K562 (cell line): ENCODE measurements around the gene SEPTIN12. TPM values are rescaled to one million over a fixed set of nuclear protein-coding genes. Genes with fewer than 3 reads are reported as not detected.

Experiments
- ATAC-seq: fragments of 200-7000 bp; cut with Tn5 transposase; 3 replicates; pipeline ENCODE4 v1.9.1; 2020; ENCODE audit warnings: moderate library complexity
- BruUV-seq: library from RNA; stranded (reverse); fragments of 400-500 nt; replicated peaks from 2 replicates; lab custom pipeline; 2021; lab: Mats Ljungman, UMichigan
- CTCF ChIA-PET: fragments of 300-600 bp; formaldehyde crosslinking; extraction: SDS; loops from one replicate; lab custom pipeline; 2021; ENCODE audit warnings: low intra/inter-chr PET ratio; lab: Yijun Ruan, JAX
- POLR2A ChIA-PET: fragments of 300-600, 350-650 bp; sonication (Branson Sonifier 250); formaldehyde crosslinking; extraction: SDS; loops from one replicate; lab custom pipeline; 2021; ENCODE audit warnings: antibody characterized with exemption, inconsistent platforms; lab: Yijun Ruan, JAX
- DNase-seq, 4 experiments: peaks; one replicate each; pipeline versions ENCODE4 v3.0.0 to v3.0.0-alpha.2; 2011 to 2018; ENCODE audit warnings: low spot score in 3 of 4, mixed read lengths in 3 of 4; ENCODE audit errors: extremely low read depth in 1 of 4
- FAIRE-seq: peaks from 2 replicates; lab custom pipeline; 2011; peaks lifted over from hg19 to GRCh38; lab: Jason Lieb, UNC
- H2AFZ ChIP-seq: 2 replicates; pipeline ENCODE4 v1.6.0; 2011; ENCODE audit warnings: low read depth, low read length, control low read depth, inconsistent platforms
- H3K27ac ChIP-seq: fragments of 200-600 bp; 3 replicates; pipeline ENCODE4 v1.8.0; 2011; ENCODE audit warnings: low read depth, mild to moderate bottlenecking, control low read depth, inconsistent platforms, low read length, moderate library complexity, mixed read lengths; ENCODE audit errors: extremely low read depth
- H3K27me3 ChIP-seq, 2 experiments: fragments of 300-600 bp in 1 of 2; 2 replicates in 1 of 2; 3 replicates in 1 of 2; pipeline versions ENCODE4 v1.6.0 to v1.8.0; 2011; ENCODE audit warnings: inconsistent platforms in 2 of 2, low read length in 2 of 2, mild to moderate bottlenecking in 1 of 2, mixed read lengths in 1 of 2, moderate library complexity in 1 of 2; ENCODE audit not compliant: control insufficient read depth in 2 of 2, insufficient read depth in 2 of 2
- H3K36me3 ChIP-seq: fragments of 300-600 bp; 3 replicates; pipeline ENCODE4 v1.8.0; 2011; ENCODE audit warnings: mild to moderate bottlenecking, low read length, inconsistent platforms; ENCODE audit not compliant: control insufficient read depth, insufficient read depth
- H3K4me1 ChIP-seq, 2 experiments: fragments of 200-600 bp in 1 of 2; replicated peaks in 1 of 2; 2 replicates in 1 of 2; 3 replicates in 1 of 2; pipeline versions ENCODE4 v1.5.1 to v1.8.0; 2011; ENCODE audit warnings: inconsistent platforms in 2 of 2, low read length in 2 of 2, mild to moderate bottlenecking in 1 of 2, mixed read lengths in 1 of 2, moderate library complexity in 1 of 2; ENCODE audit not compliant: control insufficient read depth in 2 of 2, insufficient read depth in 2 of 2
- H3K4me2 ChIP-seq: 2 replicates; pipeline ENCODE4 v1.6.1; 2011; ENCODE audit warnings: low read length, control low read depth, inconsistent platforms, mixed read lengths; ENCODE audit not compliant: insufficient read depth
- H3K4me3 ChIP-seq: fragments of 200-600 bp; sonication (generic), shearing (Covaris generic); 2 replicates; pipeline ENCODE4 v1.5.1; 2016; ENCODE audit warnings: control low read depth, inconsistent platforms
- H3K79me2 ChIP-seq: fragments of 200-600 bp; 3 replicates; pipeline ENCODE4 v1.8.0; 2011; ENCODE audit warnings: low read length, inconsistent platforms; ENCODE audit not compliant: control insufficient read depth, insufficient read depth
- H3K9ac ChIP-seq, 2 experiments: 2 replicates each; pipeline versions ENCODE4 v1.6.0 to v1.6.1; 2011; ENCODE audit warnings: low read depth in 2 of 2, low read length in 2 of 2, control low read depth in 1 of 2, inconsistent platforms in 1 of 2, mild to moderate bottlenecking in 1 of 2, mixed read lengths in 1 of 2; ENCODE audit not compliant: insufficient read depth in 1 of 2
- H3K9me1 ChIP-seq: one replicate; pipeline ENCODE4 v1.6.0; 2011; ENCODE audit warnings: inconsistent platforms, mild to moderate bottlenecking, low read length, moderate library complexity; ENCODE audit not compliant: control insufficient read depth, insufficient read depth
- H3K9me3 ChIP-seq: replicated peaks from 2 replicates; pipeline ENCODE4 v1.5.1; 2011; ENCODE audit warnings: low read depth, low read length, inconsistent platforms; ENCODE audit not compliant: control insufficient read depth, insufficient read depth
- H4K20me1 ChIP-seq: replicated peaks from 2 replicates; pipeline ENCODE4 v1.6.1; 2011; ENCODE audit warnings: low read length, inconsistent platforms, mixed read lengths; ENCODE audit not compliant: control insufficient read depth, insufficient read depth
- HMG20B ChIP-seq: fragments of 250-450 bp; sonication (Bioruptor Pico); IDR thresholded peaks from 2 replicates; pipeline ENCODE4 v1.5.0; 2021; ENCODE audit warnings: mild to moderate bottlenecking
- MCM3 ChIP-seq: fragments of 450-650 bp; IDR thresholded peaks from 2 replicates; pipeline ENCODE4 v1.6.1; 2016
- MLX ChIP-seq, 2 experiments: fragments of 450-650 bp in 1 of 2; sonication (generic) in 1 of 2; formaldehyde crosslinking; conservative IDR thresholded peaks; 2 replicates each; pipeline versions ENCODE4 v1.4.0 to v1.8.1; 2020 to 2022; ENCODE audit warnings: mild to moderate bottlenecking in 1 of 2, missing genetic modification reagents in 1 of 2
- NCOA1 ChIP-seq: fragments of 450-650 bp; IDR thresholded peaks from 2 replicates; pipeline ENCODE4 v1.6.1; 2016; ENCODE audit warnings: low read depth
- NFIC ChIP-seq: fragments of 450-650 bp; IDR thresholded peaks from 2 replicates; pipeline ENCODE4 v1.6.1; 2017; ENCODE audit warnings: mild to moderate bottlenecking, inconsistent platforms
- PKNOX1 ChIP-seq: fragments of 450-650 bp; IDR thresholded peaks from 2 replicates; pipeline ENCODE4 v1.6.1; 2016
- POLR2G ChIP-seq: fragments of 200-400 bp; formaldehyde crosslinking; IDR thresholded peaks from 2 replicates; pipeline ENCODE4 v1.6.1; 2017; ENCODE audit warnings: low read depth, mild to moderate bottlenecking, antibody characterized with exemption, low read length, moderate library complexity
- TAF15 ChIP-seq: fragments of 200-400 bp; formaldehyde crosslinking; IDR thresholded peaks from 2 replicates; pipeline ENCODE4 v1.6.1; 2017; ENCODE audit warnings: mild to moderate bottlenecking, low read depth, low read length, moderate library complexity
- YY1 ChIP-seq, 3 experiments: IDR thresholded peaks; 2 replicates each; pipeline ENCODE4 v1.6.1; 2011; ENCODE audit warnings: low read length in 2 of 3, mild to moderate bottlenecking in 2 of 3, moderate library complexity in 2 of 3, borderline replicate concordance in 1 of 3, control low read depth in 1 of 3, low read depth in 1 of 3; ENCODE audit not compliant: insufficient read depth in 3 of 3, insufficient replicate concordance in 2 of 3, control insufficient read depth in 1 of 3, insufficient read length in 1 of 3; ENCODE audit errors: extremely low read depth in 1 of 3
- WGBS: fragments of 100-300 bp; shearing (Covaris generic); methylation state at CpG from one replicate; pipeline ENCODE4 v1.1.6; 2016; ENCODE audit warnings: low coverage, mixed read lengths; ENCODE audit not compliant: insufficient coverage; ENCODE audit errors: missing lambda C conversion rate; 5-methylcytosine and 5-hydroxymethylcytosine counted together
- in situ Hi-C: fragments of 300-500 bp; cut with MboI; formaldehyde crosslinking; loops from 4 replicates; pipeline ENCODE4 v1.15.0; 2018; ENCODE audit warnings: inconsistent platforms, mixed read lengths
- intact Hi-C: fragments of 100-400 bp; cut with micrococcal nuclease; formaldehyde crosslinking; loops from 2 replicates; pipeline ENCODE4 v1.14.2; 2022
- polyA plus RNA-seq, 8 experiments: library from polyadenylated mRNA; depleted of rRNA in 4 of 8; stranded (reverse) in 5 of 8; unstranded in 3 of 8; fragments of >200 nt; fragmentation: Nextera tagmentation in 2 of 8; fragmentation: Illumina TruSeq in 1 of 8; extraction: Ambion mirVana in 2 of 8; extraction: Trizol in 1 of 8; gene quantifications; 2 replicates each; pipeline versions ENCODE4 v1.2.1 to v1.2.3, GENCODE V29; 2011 to 2014; ENCODE audit warnings: inconsistent platforms in 1 of 8, missing spikeins in 1 of 8
- total RNA-seq, 7 experiments: library from RNA; depleted of rRNA in 6 of 7; stranded (reverse); fragments of >200 nt in 6 of 7; fragmentation: Illumina TruSeq in 2 of 7; extraction: Trizol in 2 of 7; gene quantifications; 2 replicates each; pipeline versions ENCODE4 v1.2.1 to v1.2.3, GENCODE V29; 2011 to 2021; ENCODE audit warnings: low replicate concordance in 1 of 7

SEPTIN12 gene
- total and polyA plus RNA-seq, 9 of the 15 experiments (the other 6 are each of a cell fraction or from before 2014, with no cell fraction given), result not detected

- H4K20me1 ChIP-seq, result no peaks in the 10 kb centered on the region
- no peaks in the 10 kb centered on the region for H3K27me3 ChIP-seq
- H3K4me3 ChIP-seq, result no peak within 1 kb of the TSS
- no peak within 1 kb of the TSS for H2AFZ ChIP-seq
- intact Hi-C loops (no loop called here), in situ Hi-C loops (no loop called here)
- no peak within 1 kb of the TSS for H3K4me2 ChIP-seq
- POLR2A ChIA-PET, result no interaction called here
- ATAC-seq (peak; percentile 19; the same call in 1 of the 3 replicates), FAIRE-seq (no peak), DNase-seq (no peak)
- H3K9me3 ChIP-seq, result no peaks in the 10 kb centered on the region
- no TSS peak for BruUV-seq
- no peak within 1 kb of the TSS for H3K27ac ChIP-seq
- H3K9ac ChIP-seq, result 0 out of 4 replicates have a peak within 1 kb of the TSS, but pooled peaks of 1 of the 2 experiments have one; percentile 28
- WGBS, result 75% methylated on average over 10 of the region's 14 CpGs
- H3K4me1 ChIP-seq, result peaks cover 0 to 31% of the 10 kb centered on the region in 2 experiments; a peak in 2 of 5 replicates
- CTCF ChIA-PET, result no interaction called here
- TF ChIP-seq TAF15, result no peak
- no peak for TF ChIP-seq HMG20B (CRISPR knock-in tag)
- no peak for TF ChIP-seq YY1 (IDR thresholded peaks at IDR 0.05; ENCODE audit: borderline replicate concordance in 1 of 3, control insufficient read depth in 1 of 3, extremely low read depth in 1 of 3, insufficient read depth in 3 of 3, insufficient read length in 1 of 3, insufficient replicate concordance in 2 of 3, low read depth in 1 of 3, low read length in 2 of 3)
- peak; percentile 88 for TF ChIP-seq NFIC
- TF ChIP-seq PKNOX1, result no peak
- TF ChIP-seq NCOA1, result no peak
- no peak for TF ChIP-seq MCM3
- no peak for TF ChIP-seq MLX (CRISPR knock-in tag; conservative IDR thresholded peaks at IDR 0.05)
- 0 out of 2 replicates have a peak, but pooled peaks have one; percentile 6 for TF ChIP-seq POLR2G
- H3K9me1 ChIP-seq, result no peaks in the 10 kb centered on the region
- H3K79me2 ChIP-seq, result no peaks in the 10 kb centered on the region
- peaks cover 13% of the 10 kb centered on the region; the same call in 1 of the 3 replicates for H3K36me3 ChIP-seq
These were observed 7.2 kb upstream of the SEPTIN12 start, which contains the start of gene SMIM22 for GRCh38 chr16:4795181-4795827. TSS of gene SMIM22 (plus strand) at chr16:4795369. CDS start at chr16:4795735, 366 bp downstream.
